GM21737 (cell line): ENCODE data around the gene ELFN1.

Experiments used
- ATAC-seq: cut with Tn5 transposase; IDR thresholded peaks from one replicate; pipeline ENCODE4 v1.9.1; 2021; ENCODE audit warnings: mild to moderate bottlenecking, moderate library complexity; ENCODE audit not compliant: unreplicated experiment

ELFN1 gene

GRCh38 chr7:1641661-1642260 is 28.3 kb upstream of the ELFN1 start:
- ATAC-seq, result no peak

GRCh38 chr7:1642291-1642731 is 27.8 kb upstream of the ELFN1 start:
- no peak for ATAC-seq

- no peak for ATAC-seq
These were observed 26.6 kb upstream of the ELFN1 start for GRCh38 chr7:1643270-1644092.

- no peak for ATAC-seq
These were observed 25.6 kb upstream of the ELFN1 start for GRCh38 chr7:1644341-1645070.

- ATAC-seq, result no peak
These were observed 25.0 kb upstream of the ELFN1 start for GRCh38 chr7:1645071-1645409.

- no peak for ATAC-seq
These were observed 24.6 kb upstream of the ELFN1 start for GRCh38 chr7:1645476-1645875.

GRCh38 chr7:1646391-1646790 is 23.7 kb upstream of the ELFN1 start:
- no peak for ATAC-seq

GRCh38 chr7:1646957-1647891 is 22.9 kb upstream of the ELFN1 start:
- ATAC-seq, result no peak

- ATAC-seq, result no peak
These were observed 22.0 kb upstream of the ELFN1 start for GRCh38 chr7:1647961-1648672.

GRCh38 chr7:1649751-1650326 is 20.2 kb upstream of the ELFN1 start:
- no peak for ATAC-seq

- ATAC-seq, result no peak
These were observed 19.6 kb upstream of the ELFN1 start for GRCh38 chr7:1650363-1651030.

- no peak for ATAC-seq
These were observed 19.0 kb upstream of the ELFN1 start for GRCh38 chr7:1651031-1651446.

GRCh38 chr7:1651891-1652290 is 18.2 kb upstream of the ELFN1 start:
- no peak for ATAC-seq

- no peak for ATAC-seq
These were observed 16.6 kb upstream of the ELFN1 start for GRCh38 chr7:1653500-1653899.

- ATAC-seq, result no peak
These were observed 16.0 kb upstream of the ELFN1 start for GRCh38 chr7:1654111-1654510.

- ATAC-seq, result no peak
These were observed 15.2 kb upstream of the ELFN1 start for GRCh38 chr7:1654738-1655475.

GRCh38 chr7:1659696-1660095 is 10.4 kb upstream of the ELFN1 start:
- ATAC-seq, result no peak

- no peak for ATAC-seq
These were observed 8.6 kb upstream of the ELFN1 start for GRCh38 chr7:1661461-1661860.

GRCh38 chr7:1662101-1662500 is 8.0 kb upstream of the ELFN1 start:
- ATAC-seq, result no peak
